GM21529 (cell line): ENCODE results near the gene SLC16A8.

Experiments
- ATAC-seq: cut with Tn5 transposase; IDR thresholded peaks from one replicate; pipeline ENCODE4 v1.9.1; 2021; ENCODE audit not compliant: unreplicated experiment

Gene SLC16A8

GRCh38 chr22:38112381-38112780, 28.4 kb upstream of the SLC16A8 start:
- no peak for ATAC-seq

GRCh38 chr22:38111925-38112355, 28.0 kb upstream of the SLC16A8 start:
- ATAC-seq: no peak

GRCh38 chr22:38110863-38111852, 27.2 kb upstream of the SLC16A8 start:
- ATAC-seq: no peak

- no peak for ATAC-seq
These were observed 26.3 kb upstream of the SLC16A8 start, which contains the start of gene BAIAP2L2 for GRCh38 chr22:38110008-38110862. Gene BAIAP2L2, minus strand, starts transcription at chr22:38110684. Its CDS starts 159 bp downstream, at chr22:38110525.

- ATAC-seq: no peak
These were observed 25.5 kb upstream of the SLC16A8 start for GRCh38 chr22:38109371-38110001.

GRCh38 chr22:38108561-38109319, 24.8 kb upstream of the SLC16A8 start:
- ATAC-seq: no peak

- no peak for ATAC-seq
These were observed 23.9 kb upstream of the SLC16A8 start for GRCh38 chr22:38107692-38108515.

GRCh38 chr22:38106814-38107578, 23.0 kb upstream of the SLC16A8 start:
- ATAC-seq: no peak

- no peak for ATAC-seq
These were observed 20.1 kb upstream of the SLC16A8 start for GRCh38 chr22:38104084-38104483.

GRCh38 chr22:38103641-38104040, 19.7 kb upstream of the SLC16A8 start:
- no peak for ATAC-seq

GRCh38 chr22:38098410-38099249, 14.6 kb upstream of the SLC16A8 start:
- no peak for ATAC-seq

- no peak for ATAC-seq
These were observed 13.8 kb upstream of the SLC16A8 start for GRCh38 chr22:38097557-38098409.

- no peak for ATAC-seq
These were observed 13.1 kb upstream of the SLC16A8 start for GRCh38 chr22:38097058-38097457.

- no peak for ATAC-seq
These were observed 5.5 kb upstream of the SLC16A8 start for GRCh38 chr22:38089474-38089851.

- ATAC-seq: no peak
These were observed 4.9 kb upstream of the SLC16A8 start for GRCh38 chr22:38088629-38089473.

GRCh38 chr22:38087855-38088254, 3.9 kb upstream of the SLC16A8 start:
- ATAC-seq: no peak
